HG02938 (cell line): Measurements from ENCODE around the gene CDH19.

Source experiments
- ATAC-seq: cut with Tn5 transposase; IDR thresholded peaks from one replicate; pipeline ENCODE4 v1.9.1; 2021; ENCODE audit warnings: mild to moderate bottlenecking, moderate library complexity; ENCODE audit not compliant: unreplicated experiment

The CDH19 gene

DNA sequence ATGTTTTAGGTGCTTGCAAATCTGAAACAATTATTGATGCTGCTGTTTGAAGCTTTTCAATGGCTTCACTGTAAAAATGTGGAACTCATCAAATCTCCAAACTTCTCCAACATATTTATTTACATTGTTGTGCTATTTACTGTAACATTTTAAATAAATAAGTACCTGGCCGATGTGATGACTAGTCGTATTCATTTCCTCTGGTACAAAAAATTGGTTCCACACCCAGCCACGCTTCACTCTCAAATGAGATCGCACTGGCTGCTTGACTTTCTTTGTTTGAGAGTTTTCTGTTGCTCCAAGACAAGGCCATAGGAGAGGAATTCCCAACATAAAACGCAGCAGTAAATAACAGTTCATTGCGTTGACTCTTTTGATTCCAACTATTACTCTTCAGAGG is 32.0 kb downstream of the CDH19 start:
- ATAC-seq, result no peak

DNA sequence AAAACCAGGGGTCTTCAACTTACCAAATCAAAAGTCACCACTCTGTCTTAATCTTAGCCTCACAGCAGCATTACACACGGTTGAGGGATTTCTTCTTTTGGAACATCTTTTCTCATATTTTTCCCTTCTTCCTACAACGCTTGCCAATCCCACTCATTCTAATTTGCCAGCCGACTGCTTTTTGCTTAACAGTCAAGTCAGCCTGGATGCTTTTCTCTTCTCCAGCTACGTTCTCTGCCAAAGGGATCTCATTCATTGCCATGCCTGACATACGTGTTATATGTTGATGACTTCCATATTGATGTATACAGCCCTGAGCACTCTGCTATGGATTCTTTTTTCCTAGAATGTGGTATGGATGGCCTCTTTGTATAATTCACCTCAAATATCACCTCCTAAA is 37.3 kb downstream of the CDH19 start:
- no peak for ATAC-seq

DNA sequence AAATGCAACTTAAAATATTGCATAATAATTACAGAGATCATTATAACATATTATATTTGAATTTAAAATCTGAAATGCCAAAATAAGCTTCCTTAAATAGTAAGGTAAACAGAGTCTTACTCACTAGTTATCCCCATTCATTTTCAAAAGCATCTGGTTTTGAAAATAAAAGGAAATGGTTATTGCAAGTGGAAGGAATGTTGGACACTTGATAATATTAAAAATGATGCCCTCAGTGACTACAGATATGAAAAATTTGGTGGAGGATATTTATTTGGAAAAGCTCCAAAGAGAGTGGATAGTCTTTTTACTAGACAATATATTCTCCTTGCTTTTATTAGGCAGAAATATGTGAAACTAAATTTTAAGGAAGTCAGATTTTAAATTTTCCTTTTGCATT is 39.7 kb downstream of the CDH19 start:
- ATAC-seq, result no peak

DNA sequence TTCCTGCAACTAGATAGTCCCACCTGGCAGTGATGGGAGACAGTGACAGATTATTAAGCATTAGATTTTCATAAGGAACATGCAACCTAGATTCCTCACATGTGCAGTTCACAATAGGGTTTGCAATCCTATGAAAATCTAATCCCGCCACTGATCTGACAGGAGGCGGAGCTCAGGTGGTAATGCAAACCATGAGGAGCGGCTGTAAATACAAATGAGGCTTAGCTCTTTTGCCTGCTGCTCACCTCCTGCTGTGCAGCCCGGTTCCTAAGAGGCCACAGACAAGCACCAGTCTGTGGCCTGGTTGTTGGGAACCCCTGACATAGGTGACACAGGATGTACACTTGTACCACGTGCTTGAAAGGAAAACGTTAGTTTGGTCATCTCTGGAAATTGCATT is 41.6 kb downstream of the CDH19 start:
- ATAC-seq, result no peak

DNA sequence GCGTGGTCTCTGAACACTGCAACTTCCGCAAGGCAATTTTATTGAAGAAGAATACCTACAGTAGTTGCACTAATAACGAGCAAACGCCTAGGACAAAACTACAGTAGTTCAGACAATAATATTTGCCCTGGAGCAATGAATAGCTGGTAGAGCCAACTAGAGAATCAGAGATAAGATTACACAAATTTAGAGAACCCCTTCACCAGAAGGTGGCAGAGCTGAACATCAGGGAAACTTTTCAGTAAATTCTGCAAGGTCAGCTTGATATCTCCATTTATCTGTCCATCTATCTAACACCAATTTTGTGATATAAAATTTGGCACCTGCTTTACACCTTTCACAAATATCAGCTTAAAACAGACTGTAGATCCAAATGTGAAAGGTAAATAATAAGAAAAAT is 43.8 kb downstream of the CDH19 start:
- no peak for ATAC-seq

DNA sequence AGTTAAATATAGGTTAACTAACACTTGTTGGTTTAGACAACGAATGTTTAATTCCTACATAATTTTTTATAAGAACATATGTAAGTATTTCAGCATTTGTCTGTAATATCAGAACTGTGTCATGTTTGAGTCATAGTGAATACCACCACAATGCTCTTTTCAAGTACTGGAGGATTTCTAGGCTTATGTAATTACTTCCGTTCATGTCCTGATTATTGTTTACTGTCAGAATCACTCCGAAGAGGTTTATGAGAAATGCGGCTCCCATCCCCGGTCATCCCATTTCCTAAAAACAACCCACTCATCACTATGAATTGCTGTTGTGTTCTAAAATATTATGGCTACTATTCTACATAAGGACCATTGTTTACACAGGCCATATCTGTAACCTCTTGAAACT is 45.1 kb downstream of the CDH19 start:
- ATAC-seq, result no peak

DNA sequence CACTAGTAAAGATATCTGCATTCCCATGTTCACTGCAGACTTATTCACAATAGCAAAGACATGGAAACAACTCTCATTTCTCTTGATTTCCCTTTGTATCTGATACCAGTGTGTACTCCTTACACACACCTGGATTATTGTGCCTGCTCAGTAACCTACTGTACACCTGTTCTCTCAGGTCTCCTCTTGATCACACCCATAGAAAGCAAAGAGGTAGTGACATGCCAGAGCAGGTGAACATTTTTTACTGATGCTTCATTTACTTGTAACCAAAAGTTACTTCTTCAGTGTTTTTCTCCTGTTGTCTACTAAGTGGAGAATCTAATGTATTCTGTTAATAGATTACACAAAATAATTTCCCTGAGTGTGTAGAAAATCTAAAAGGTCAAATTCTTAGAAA is 46.8 kb downstream of the CDH19 start:
- ATAC-seq, result no peak

DNA sequence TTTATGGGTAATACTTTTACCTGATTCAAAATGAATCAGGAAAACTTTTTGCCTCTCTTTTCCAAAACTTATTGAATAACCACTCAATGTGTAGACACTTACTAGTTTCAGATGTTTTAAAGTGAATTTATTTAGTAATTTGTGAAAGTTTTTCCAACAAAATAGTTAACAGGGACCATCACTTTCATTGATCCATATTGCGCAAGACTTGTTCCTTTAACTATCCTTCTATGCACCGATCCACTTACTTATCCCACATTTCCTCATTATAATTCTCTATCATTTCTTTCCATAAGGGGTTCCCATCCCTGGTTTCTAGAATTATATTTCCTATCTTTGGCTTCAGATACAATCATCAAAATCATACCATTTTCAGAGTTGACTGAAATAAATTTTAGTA is 48.3 kb downstream of the CDH19 start:
- ATAC-seq, result no peak

DNA sequence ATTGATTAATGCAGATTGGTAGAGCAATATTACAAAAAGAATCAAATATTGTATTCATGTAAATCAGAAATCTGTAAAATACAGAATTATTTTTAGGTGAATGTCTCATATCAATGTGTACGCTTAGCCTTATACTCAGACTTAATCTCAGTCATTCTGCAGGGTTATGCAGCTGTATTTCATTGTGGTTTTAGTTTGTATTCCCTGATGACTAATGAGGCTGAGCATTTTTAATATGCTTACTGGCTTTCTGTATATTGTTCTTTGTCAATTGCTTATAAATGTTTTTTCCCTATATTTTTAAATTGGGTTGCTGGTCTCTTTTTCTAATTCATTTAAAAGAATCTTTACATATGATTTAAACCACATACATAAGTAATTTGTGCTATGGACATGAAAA is 50.1 kb downstream of the CDH19 start:
- no peak for ATAC-seq

DNA sequence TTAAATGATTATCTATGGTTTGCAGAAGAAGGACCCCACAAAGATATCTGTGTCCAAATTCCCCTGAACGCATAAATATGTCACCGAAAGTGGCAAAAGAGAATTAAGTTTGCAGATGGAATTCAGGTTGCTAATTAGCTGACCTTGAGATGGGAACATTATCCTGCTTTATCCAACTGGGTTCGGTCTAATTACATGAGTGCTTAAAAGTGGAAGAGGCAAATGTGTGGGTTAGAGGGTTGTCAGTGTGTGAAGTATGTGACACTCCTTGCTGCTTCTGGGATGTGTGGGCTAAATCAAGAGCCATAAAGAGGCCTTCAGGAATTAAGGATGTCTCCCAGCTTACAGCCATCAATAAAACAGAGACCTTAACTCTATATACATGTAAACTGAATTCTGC is 53.5 kb downstream of the CDH19 start:
- no peak for ATAC-seq

DNA sequence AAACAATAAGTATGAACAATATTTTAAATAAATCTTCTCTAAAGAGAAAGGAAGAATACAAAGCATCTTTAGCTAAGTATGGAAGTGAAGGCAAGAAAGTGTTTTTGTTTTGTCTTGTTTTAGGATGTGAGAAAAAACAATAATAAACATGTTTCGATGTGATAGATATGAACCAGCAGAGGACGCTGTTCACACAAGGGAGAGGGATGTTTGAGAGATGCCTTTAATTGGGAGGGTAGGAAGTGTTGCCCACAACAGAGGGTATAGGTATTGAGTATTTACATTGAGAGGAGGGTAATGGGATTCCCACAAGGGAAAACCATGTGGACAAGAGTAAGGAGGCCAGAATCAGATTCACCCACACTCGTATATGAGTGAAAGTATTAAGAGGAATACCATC is 55.1 kb downstream of the CDH19 start:
- ATAC-seq, result peak; percentile 68

DNA sequence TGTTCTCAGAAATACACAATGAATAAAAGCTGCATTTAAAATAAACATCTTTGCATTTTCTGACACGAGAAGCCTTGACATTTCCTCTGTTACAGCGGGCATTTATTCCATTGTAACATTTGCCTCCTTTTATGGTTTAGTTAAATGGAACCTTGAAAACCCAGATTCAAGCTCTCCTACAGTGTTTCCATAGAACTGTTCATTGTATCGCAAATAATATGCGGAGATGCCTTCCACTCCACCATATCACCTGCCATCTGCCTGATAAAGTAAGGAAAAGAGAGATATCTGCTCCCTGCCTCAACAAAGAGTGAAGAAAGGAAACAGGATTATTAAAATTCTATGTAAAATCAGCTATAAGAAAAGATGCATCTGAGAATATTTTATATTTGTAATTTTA is 69.8 kb downstream of the CDH19 start:
- no peak for ATAC-seq

DNA sequence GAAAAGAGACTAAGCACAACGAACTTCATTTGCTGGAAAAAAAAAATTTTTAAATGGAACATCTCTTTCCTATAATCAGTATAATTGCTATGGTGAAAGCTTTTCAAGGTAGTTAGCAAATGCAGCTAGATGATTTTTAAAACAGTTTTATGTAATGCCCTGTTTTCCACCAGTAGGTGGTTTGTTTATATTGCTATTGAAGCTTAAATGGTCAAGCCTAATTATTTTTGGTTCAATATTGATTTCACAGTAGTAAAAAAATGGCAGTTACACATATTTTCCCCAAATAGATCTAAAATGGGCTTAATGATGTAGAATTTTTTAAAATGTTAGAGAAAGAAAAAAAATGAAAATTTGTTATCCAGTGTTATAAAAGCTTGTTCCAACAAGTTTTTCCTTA is 70.2 kb downstream of the CDH19 start:
- ATAC-seq, result no peak

DNA sequence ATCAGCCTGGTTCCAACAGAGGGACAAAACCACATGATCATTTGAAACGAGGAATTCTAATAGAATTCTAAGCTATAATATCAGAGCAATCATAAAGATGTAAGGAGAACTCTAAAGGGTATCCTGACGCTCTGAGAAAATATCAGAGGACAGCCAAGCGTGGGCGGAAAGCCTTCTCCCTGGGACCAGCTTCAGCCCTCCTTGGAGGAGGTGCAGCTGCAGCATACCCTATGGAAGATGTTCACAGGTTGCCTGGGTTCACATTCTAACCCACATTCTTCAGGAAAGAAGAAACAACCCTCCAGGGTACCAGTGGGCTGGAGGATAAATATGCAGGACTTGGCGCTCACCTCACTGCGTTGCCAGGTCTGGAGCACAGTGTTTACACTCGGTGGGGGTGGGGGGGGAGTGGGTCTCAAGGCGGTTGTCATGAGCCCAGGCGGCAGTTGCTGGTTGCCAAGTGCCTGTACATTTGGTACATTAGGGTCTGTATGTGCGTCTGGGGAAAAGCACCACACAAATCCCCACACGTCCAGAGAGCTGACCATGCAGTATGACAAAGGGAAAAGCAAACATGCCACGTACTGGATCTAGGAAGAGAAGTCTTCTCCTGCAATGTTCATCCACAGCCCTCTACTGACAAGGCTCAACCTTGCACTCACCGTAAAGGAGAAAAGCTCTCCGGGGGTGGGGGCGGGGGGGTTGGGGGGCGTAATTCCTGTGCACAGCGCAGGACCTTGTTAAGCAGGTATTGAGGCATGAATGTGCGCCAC is 80.5 kb downstream of the CDH19 start:
- no peak for ATAC-seq

DNA sequence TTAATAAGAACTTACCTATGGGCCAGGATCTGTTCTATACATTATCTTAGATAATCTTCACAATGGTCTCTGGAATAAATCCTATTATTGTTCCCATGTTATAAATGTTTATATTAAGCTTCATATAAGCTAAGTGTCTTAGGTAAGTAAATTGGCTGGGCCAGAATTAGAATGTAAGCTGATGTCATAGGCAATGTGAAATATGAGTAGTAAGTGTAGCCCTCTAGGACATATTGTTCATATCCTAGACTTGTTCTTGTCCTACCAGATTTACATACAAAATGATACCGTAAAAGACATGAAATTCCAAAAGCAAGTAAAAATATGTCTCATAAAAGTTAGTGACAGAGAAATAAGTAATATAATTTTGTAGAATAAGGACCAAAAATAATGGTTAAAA is 89.9 kb downstream of the CDH19 start:
- no peak for ATAC-seq

DNA sequence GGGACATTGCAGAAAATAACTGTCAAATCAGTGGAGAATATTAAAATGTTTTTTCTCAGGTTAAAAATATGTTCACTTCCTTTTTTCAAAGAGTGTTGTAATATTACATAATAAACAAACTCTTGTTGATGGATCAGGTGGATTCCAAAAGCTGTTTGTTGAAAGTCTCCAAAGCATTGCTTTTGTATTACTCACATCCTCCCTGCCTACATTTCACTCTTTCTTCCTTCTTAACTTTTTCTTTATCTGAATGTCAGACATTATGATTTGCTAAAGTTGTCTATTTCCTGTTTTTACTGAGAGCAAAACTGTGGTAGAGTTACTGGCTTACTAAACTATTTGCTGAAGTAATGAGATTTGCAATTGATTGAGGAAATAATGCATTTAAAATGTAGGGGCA is 92.1 kb downstream of the CDH19 start:
- no peak for ATAC-seq

DNA sequence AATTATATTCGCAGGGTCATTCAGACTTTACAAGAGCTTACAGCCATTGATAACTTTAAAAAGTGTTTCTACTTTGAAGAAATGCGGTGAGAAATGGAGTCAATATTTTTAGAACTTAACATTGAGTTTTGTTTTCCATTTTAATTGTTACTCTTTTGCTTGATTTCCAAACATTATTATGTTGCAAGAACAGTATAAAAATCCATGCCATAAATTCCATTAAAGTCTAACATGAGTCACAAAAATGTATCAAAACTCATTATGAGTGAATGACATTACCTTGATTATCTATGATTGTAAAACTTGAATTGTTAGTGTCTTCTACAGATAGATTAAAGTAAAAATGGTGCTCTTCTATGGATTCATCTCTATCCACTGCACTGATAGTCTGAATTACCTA is 92.6 kb downstream of the CDH19 start:
- ATAC-seq, result no peak

DNA sequence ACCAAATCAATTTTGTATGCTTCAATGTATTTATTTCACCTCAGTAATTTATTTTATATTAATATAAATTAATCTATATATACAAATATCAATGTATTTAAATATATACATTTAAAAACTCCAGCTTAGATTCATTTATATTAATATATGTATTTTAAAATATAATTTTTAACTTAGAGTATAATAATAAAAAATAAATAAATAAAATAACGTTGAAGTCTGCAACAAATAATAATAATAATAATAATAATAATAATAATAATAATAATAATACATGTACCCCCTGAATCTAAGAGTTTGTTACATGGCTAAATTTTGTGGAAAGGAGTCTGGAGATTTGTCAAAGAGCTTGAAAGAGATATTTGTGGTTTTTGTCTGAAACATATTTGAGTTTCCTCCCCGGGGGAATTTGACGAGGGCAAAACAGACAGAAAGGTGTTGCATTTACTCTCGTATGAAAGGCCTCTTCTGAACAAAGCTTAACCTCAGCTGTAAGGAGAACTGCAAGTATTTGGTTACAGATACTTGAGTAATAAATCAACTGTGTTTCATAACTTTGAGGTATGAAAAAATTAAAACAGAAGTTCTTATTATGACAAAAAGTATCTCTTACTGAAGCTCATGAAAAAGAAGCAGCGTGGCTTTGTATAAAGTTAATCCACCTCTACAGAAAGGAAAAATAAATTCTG is 93.4 kb downstream of the CDH19 start:
- no peak for ATAC-seq

DNA sequence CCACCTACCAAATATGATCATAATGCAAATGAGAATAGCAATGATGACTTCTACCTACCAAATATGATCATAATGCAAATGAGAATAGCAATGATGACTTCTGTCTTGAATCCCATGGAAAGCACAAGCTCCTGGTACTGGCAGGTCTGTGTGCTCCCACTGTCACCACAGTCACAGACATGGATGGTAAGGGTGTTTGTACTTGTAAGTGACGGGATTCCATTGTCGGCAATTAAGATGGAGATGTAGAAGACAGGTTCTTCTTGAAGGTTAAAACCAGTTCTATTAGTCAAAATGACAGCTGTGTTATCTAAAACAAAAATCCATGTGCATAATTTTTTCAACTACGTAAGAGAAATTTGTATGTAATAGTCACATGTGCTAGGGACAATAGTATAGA is 95.0 kb downstream of the CDH19 start:
- no peak for ATAC-seq

DNA sequence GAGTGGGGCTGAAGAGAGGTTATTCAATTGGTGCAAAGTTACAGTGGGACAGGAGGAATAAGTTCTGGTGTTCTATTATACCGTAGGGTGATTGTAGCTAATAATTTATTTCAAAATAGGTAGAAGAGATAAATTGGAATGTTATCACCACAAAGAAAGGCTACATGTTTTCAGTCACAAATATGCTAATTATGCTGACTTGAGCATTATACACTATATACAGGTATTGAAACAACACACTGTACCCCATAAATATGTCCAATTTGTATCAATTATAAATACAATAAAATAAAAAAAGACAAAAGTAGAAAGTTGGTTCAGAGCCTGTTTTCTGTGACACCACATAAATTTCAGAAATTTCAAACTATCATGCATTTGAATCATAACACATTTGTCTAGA is 97.7 kb downstream of the CDH19 start:
- ATAC-seq, result no peak

DNA sequence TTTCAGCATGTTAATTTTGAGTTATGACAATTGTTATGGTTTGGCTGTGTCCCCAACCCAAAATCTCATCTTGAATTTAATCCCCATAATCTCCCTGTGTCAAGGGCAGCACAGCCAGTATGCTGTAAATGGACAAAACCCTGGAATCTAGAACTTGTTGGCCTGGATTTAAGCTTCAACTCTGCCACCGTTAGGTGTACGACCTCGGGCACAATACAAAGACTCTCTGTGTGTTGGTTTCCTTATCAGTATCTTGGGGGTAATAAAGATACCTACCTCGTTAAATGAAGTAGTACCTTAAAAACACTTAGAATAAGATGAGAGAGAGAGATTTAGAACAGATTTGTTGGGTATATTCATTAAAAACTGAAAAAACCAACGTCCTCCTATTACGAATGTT is 106.5 kb downstream of the CDH19 start:
- no peak for ATAC-seq

DNA sequence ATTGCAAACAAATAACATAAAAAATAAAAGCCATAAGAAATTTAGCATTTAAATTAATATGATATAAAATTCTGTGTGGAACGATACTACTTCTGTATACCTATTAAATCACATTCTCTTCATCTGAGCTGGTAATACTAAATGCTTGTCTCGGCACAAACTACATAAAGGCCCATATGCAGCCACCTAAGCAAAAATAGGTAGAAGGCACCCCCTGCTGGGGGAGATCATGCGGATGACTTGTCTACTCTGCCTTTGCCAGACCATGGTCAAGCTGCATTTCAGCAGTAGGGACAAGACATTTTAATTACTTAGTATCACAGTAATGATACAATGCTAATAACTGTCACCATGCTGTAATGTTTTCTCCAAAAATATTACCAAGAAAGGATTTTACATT is 108.0 kb downstream of the CDH19 start:
- ATAC-seq, result peak; percentile 91

DNA sequence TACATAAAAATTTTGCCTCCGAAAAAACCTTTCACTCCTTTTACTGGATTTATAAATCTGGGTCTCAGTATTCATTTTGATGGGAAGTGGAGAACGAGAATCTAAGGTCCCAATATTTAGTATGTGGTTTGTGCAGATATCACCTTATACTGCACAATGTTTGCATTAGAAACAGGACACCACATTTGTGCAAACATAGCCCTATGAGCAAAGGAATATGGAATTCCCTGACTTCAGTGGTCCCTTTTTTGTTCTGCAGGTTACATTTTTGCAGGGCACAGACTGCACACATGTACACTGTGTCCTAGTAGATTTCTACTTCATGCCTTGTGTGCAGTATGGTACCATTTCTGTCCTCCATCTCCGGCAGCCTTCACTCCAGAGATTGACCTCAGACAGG is 130.0 kb downstream of the CDH19 start:
- ATAC-seq, result no peak
